ENCODE data around the gene OR4A15.

Gene OR4A15

DNA sequence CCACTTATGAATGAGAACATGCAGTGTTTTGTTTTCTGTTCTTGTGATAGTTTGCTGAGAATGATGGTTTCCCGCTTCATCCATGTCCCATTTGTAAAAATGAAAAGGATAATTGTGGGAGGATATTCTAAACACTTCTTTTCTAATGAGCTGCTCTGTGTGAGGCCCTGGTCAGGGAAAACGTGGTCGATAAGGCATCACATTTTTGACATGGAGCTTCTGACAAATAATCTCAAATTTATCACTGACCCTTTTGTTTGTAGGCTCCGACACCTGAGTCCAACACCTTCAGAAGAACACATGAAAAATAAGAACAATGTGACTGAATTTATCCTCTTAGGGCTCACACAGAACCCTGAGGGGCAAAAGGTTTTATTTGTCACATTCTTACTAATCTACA is at the start of gene OR4A15:
OR4A15 (plus strand) TSS at position 301 of the 400 bp plus-strand sequence; CDS start at position 301, 0 bp downstream.
- no peak for DNase-seq (ENCODE audit: low read depth)

DNA sequence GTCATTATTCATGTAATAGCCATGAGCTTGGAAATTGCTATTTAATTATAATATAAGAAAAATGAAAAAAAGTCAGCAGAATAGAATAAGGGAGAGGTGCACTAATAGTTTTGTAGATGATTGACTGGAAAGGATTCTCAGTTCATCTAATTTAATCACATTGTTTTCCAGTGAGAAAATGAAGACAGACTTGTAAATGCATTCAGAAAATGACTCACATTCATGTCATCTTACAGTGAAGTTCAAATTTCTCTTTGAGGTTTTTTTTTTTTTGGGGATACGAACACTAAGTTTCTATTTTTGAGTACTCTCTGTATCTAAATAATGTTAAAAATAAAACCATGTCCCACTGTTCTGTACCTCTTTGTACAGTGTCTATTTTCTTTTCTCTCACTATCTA is 43.3 kb upstream of the OR4A15 start:
- DNase-seq (ENCODE audit: low read depth): no peak

DNA sequence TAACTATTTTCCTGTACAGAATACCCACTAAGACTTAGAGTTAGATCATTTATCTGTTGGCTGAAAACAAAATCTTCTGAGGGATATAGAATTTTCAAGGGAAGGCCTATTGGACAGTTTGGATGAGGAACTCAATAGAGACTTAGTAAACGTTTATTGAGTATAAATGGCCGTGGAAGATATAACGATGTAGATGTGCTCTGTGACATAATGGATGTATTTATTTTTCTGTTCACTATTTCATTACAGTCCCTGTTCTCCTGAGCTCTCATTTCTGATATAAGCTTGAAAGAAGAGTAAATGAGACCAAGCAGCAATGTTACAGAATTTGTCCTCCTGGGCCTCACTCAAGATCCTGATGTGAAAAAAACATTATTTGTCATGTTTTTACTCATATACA is 24.9 kb upstream of the OR4A15 start, which contains the start of gene OR4A16:
OR4A16 (plus strand) TSS at position 301 of the 400 bp plus-strand sequence; CDS start at position 301, 0 bp downstream.
- no peak for DNase-seq (ENCODE audit: low read depth)

DNA sequence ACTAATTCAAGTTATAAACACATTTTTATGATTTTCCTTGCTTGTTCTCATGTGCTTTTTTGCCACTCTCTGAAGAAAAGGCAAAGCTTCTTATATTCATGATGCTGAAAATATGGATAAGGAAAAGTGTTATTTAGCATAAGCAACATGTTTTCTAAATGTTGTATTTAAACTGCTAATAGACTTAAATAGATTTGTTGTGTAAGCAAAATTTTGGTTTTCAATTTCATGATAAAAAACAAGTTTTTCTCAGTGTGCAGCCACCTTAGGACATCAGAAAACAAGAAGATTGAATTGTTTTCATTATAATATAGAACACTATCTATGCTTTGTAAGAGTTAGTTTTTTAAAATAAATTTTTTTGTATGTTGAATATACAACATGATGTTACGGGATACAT is 22.5 kb upstream of the OR4A15 start:
- DNase-seq (ENCODE audit: low read depth): no peak

DNA sequence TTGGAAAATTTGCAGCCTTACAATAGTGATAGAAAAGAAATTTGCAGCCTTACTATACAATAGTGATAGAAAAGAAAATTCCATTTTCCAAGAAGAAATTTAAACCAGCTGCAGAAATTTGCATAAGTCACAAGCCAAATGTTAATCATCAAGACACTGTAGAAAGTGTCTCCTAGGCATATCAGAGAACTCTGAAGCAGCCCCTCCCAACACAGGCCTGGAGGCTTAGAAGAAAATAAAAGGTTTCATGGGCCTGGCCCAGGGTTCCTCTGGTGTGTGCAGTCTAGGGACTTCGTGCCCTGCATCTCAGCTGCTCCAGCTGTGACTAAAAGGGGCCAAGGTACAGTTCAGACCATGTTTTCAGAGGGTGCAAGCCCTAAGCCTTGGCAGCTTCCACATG is 18.7 kb upstream of the OR4A15 start:
- DNase-seq (ENCODE audit: low read depth): no peak

DNA sequence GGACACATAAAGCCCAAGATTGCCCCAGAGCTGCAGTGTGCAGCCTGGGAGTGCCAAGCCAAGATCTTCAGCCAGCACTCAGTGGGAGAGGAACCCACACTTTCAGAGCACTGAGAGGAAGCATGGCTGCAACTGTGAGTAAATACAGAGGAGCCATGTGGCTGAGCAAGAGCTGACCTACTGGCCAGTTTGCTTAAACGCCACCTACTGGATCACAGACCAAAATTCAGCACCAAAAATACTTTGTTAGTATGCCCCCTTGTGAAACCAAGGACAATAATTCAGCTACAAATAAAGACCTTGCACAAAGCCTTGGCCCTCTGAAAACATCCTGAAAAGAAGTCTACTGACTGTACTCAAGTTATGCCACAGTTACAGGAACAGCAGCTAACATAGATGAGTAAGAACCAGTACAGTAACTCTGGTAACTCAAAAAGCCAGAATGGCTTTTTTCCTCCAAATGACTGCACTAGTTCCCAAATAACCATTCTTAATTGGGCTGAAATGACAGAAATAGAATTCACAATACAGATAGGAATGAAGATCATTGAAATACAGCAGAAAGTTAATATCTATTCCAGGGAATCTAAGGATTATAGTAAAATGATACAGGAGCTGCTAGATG is 10.1 kb upstream of the OR4A15 start:
- DNase-seq (ENCODE audit: low read depth): no peak

DNA sequence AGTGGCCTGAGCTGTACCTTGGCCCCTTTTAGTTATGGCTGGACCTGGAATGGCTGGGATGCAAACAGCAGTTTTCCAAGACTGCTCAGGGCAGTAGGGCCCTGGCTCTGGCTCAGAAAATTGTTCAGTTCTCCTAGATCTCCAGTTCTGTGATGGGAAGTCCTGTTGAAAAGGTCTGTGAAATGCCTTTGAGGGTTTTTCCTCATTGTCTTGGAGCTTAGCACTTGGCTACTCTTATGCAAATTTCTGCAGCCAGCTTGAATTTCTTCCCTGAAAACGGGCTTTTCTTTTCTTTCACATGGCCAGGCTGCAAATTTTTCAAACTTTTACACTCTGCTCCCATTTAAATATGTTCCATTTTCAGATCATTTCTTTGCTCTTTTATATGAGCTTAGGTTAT is 33.2 kb downstream of the OR4A15 start:
- no peak for DNase-seq (ENCODE audit: low read depth)

All from stimulated activated CD8-positive, alpha-beta memory T cell treated with anti-CD3 and anti-CD28 coated beads, Interleukin-15, amount 100 ng/mL, for 24 hours (primary cell).